Cardiac septum (tissue), 1 donor: ENCODE data around the gene OR52E6. TPM values are rescaled to one million over a fixed set of nuclear protein-coding genes. Genes with fewer than 3 reads are reported as not detected.

Experiments
- DNase-seq: peaks from one replicate; pipeline ENCODE4 v3.0.0-alpha.2; 2020; ENCODE audit warnings: low spot score
- intact Hi-C: fragments of 100-400 bp; cut with DNase I; formaldehyde crosslinking; loops from one replicate; pipeline ENCODE4 v1.14.0; 2022
- long read RNA-seq: library from polyadenylated mRNA; unstranded; transcript quantifications from one replicate; pipeline ENCODE4 v2.0.0, GENCODE V29; 2021
- total RNA-seq: library from RNA; stranded (reverse); fragmentation: NEBNext Ultra II Directional; extraction: Animal tissue kit (Norgen Biotek cat#: 25700); gene quantifications from one replicate; pipeline ENCODE4 v1.2.1, GENCODE V29; 2021
- donor health status: DM: no; HTN: no; CAD: no.

The OR52E6 gene
- not detected for total RNA-seq
- long read RNA-seq = 0 reads

DNA sequence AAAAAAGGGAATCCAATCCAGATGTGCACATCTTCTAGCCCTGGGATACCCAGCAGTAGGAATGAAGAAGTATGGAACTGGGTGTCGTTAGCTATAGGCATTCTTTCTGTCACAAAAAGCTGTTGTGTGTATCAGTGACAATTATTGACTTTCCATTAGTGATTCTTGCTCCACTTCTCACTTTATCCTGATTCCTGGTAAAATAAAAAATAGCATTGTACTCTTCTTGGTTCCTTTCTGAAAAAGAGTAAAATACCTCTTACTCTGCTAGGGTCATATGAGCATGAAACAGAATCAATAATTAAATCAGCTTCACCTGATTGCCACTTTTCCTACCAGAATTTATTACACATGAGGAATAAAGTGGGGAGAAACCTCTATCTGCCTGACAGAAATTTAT, at the start of gene OR52E6:
Gene OR52E6 (minus strand): TSS at position 101 of the 400 bp plus-strand sequence. CDS start 0 bp downstream, at position 101.
- DNase-seq = no peak
- intact Hi-C loops = no loop called here

DNA sequence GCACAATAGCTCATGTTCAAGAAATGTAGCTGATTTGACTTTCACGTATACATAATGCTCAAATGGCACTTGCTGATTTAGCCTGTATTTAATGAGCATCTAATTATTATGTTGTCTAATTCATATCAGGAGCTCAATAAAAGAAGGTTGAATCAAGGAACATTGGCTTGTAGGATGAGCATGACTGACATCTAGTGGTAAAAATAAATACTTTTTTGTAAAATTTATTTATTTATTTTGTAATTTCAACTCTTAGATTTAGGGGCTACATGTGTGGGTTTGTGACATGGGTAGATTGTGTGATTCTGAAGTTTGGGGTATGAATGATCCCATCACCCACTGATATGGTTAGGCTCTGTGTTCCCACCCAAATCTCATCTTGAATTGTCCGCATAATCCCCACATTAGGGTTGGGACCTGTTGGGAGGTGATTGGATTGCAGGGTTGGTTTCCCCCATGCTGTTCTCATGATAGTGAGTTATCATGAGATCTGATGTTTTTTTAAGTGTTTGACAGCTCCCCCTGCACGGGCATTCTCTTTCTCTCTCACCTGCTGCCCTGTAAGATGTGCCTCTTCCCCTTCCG, 49.6 kb upstream of the OR52E6 start:
- intact Hi-C loops = no loop called here
- DNase-seq = no peak

DNA sequence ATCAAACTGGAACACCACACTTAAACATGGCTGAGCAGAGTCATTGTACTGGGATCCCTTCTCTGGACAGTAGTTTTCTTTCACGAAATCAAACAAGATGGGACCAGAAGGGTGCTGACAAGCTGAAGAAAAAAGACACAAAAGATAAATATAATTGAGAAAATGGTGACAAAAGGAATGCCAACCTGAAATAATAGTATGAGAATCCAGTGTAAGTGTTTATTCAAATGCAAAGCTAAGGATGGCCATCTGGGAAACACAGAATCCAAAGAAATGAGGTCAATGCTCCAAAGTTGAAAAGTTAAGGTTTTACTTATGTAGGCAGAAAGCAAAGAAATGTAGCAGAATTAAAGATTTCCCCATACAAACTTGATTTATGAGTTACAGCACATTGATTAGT, 46.0 kb upstream of the OR52E6 start:
- intact Hi-C loops = no loop called here
- DNase-seq = no peak

DNA sequence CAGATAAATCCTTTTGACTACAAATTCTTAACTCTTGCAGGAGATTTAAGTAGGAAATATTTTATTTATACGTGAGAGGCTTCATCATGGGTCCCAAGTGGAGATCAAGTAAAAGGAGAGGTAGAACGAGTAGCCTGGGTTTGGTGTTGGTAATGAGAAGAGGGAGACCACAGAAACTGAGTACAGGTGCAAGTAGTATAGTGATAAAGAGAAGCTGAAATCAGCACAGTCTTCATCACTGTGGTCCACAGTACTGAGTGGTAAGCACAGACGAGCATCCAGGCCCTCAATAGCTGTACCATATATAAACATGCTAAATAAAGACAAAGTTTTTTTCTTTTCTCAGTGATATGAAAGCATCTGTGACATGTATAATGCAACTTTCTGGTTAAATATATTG, 45.5 kb upstream of the OR52E6 start:
- intact Hi-C loops = no loop called here
- DNase-seq = no peak

DNA sequence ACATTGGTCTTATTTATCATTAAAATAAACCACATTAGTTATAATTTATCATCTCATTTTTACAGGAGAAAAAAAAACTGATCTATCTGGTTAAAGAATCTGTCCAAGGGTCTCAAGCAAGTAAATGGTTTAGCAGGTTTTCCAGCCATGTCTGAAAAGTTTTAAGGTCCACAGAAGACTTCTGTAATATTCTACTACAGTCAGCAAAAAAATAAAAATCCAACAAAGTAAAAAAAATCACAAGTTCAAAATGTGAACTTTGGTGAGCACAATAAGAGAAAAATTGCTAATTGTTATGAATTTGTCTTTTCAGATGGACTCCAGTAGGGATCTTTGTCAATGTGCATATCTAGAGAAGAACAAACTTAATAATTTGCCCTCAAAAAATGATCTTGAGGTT, 40.1 kb upstream of the OR52E6 start:
- intact Hi-C loops = loop anchor here (5.0 kb wide), 1 partner anchor 176 kb away; no protein-coding TSS in a partner anchor
- DNase-seq = no peak

DNA sequence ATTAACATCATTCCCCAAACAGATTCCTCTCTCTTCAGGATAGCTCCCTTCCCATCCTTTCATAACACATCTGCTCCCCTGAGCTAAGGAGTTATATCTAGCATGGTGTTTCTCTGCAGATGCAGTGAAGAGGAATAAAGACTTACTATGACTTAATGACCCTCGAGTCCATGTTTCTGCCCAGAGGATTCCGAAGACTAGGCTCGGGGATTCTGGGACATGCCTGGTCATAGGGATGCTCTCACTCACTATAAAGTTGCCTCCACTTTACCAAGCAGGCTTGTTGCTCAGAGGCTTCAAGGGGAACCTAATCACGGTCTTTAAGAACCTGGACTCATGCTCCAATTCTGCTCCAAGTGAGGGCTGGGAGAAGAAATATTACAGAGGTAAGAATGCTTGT, 38.6 kb upstream of the OR52E6 start, which contains the start of gene OR52E4:
Gene OR52E4 (plus strand): TSS at position 301 of the 400 bp plus-strand sequence. CDS start 3,664 bp downstream, outside the sequence.
- no peak for DNase-seq
- intact Hi-C loops = loop anchor here (5.0 kb wide), 1 partner anchor 177 kb away; no protein-coding TSS in a partner anchor

DNA sequence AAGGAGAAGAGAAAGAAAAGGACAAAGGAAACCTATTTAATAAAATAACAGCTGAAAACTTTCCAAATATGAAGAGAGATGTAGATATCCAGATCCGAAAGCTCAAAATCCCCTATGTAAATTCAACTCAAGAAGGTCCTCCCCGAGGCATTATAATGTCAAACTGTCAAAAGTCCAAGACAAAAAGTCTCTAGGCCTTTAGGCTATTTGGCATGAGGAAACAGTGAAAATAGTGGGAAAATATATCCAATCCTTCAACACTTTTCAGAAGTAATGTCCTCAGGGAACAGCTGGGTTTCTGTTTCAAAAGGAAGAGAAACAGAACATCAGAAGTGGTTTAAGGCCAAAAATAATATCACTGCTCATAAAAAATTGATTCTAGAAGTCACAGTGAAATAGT, 36.9 kb upstream of the OR52E6 start:
- no peak for DNase-seq
- intact Hi-C loops = no loop called here

DNA sequence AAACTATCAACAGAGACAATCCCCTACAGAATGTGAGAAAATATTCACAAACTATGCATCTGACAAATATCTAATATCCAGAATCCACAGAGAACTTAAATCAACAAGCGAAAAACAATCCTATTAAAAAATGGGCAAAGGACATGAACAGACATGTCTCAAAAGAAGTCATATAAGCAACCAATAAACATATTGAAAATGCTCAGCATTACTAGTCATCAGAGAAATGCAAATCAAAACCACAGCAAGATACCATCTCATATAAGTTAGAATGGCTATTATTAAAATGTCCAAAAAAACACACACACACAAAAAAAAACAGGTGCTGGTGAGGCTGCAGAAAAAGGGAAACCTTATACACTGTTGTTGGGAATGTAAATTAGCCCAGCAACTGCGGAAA, 24.1 kb upstream of the OR52E6 start:
- intact Hi-C loops = no loop called here
- no peak for DNase-seq

DNA sequence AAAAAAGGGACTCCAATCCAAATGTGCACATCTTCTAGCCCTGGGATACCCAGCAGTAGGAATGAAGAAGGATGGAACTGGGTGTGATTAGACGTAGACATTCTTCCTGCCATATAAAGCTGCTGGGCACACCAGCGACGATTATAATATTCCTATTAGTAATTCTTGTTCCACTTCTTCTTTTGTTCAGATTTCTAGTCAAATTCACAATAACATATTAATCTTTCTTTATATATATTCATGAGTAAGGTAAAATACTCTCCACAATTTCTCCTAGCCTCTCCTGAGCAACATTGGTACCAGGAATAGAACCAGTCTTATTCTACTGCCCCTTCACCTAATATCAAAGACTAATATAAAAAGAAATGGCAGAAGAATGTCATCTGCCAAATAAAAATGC, 15.9 kb upstream of the OR52E6 start, which contains the start of gene OR52E8:
Gene OR52E8 (minus strand): TSS at position 101 of the 400 bp plus-strand sequence. CDS start 0 bp downstream, at position 101.
- DNase-seq = no peak
- intact Hi-C loops = no loop called here

DNA sequence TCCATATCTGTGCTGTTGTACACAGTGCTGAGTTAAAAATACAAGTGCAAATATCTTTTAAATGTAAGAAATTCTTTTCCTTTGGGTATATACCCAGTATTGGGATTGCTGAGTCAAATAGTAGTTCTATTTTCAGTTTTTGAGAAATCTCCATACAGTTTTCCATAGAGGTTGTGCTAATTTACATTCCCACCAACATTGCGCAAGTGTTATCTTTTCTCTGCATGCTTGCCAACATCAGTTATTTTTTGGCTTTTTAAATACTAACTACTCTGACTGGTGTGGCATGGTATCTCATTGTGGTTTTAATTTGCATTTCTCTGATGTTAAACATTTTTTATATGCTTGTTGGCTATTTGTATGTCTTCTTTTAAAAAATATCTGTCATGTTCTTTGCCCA, 9.3 kb upstream of the OR52E6 start:
- DNase-seq = no peak

DNA sequence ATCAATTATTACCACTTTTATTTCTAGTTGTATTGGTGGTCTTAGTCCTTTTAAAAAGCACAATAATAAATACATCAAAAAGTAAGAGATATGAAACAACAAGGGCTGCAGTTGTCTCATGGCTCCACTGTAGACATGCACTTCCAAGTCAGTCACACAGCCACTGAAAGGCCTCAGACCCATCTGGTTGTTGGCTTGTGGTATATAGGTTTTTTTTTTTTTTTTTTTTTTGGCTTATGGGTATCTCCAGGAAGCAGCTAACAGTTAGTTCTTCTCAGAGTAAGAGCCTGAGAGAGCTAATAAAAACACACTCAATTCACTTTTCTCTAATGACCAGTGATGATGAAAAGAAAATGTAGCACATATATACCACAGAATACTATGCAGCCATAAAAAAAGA, 6.0 kb upstream of the OR52E6 start:
- DNase-seq = no peak
- intact Hi-C loops = no loop called here

More for the DNA sequence above, 9.3 kb upstream of the OR52E6 start:
- intact Hi-C loops = no loop called here

DNA sequence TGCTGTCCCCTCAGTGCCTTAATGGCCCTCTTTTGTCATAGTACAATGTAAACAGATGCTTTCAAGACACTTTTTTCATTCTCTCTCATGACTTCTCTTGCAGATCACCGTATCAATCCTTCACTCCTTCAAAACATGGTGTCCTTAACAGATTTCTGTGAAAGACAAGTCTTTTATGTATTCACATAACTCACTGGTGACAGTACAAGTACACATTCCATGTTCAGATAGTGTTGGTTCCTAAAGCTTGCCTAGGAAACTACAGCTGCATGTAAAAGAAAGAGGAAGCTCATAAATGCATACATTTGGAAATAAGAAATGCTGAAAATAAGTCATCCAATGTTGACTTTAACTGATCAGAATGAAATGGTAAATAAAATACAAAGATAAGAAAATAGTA, 5.0 kb upstream of the OR52E6 start:
- intact Hi-C loops = no loop called here
- no peak for DNase-seq

DNA sequence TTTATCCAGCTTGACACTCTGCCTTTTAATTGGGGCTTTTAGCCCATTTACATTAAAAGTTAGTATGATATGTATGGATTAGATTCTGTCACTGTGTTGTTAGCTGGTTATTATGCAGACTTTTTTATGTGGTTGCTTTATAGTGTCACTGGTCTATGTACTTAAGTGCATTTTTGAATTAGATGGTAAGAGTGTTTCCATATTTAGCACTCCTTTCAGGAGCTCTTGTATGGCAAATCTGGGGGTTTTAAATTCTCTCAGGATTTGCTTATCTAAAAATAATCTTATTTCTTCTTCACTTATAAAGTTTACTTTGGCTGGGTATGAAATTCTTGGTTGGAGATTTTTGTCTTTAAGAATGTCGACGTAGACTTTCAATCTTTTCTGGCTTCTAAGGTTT, 4.0 kb downstream of the OR52E6 start:
- intact Hi-C loops = no loop called here
- no peak for DNase-seq

DNA sequence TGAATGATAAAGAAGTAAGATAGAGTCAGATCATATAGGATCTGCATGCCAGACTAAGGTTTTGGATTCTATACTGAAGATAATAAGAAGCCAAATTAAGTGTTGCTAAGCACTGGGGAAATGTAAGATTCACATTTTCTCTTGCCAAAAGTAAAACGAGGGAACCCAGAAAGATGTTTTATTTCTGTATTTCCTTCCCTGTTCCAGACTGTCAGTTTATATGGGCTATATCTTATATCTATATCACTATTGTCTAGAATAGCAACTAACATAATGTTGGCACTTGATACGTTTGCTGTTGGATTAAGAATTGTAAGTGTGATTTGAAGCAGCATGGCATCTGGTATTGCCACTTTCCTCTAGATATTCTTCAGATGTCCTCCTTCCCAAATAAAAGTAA, 8.3 kb downstream of the OR52E6 start:
- intact Hi-C loops = no loop called here
- DNase-seq = no peak

DNA sequence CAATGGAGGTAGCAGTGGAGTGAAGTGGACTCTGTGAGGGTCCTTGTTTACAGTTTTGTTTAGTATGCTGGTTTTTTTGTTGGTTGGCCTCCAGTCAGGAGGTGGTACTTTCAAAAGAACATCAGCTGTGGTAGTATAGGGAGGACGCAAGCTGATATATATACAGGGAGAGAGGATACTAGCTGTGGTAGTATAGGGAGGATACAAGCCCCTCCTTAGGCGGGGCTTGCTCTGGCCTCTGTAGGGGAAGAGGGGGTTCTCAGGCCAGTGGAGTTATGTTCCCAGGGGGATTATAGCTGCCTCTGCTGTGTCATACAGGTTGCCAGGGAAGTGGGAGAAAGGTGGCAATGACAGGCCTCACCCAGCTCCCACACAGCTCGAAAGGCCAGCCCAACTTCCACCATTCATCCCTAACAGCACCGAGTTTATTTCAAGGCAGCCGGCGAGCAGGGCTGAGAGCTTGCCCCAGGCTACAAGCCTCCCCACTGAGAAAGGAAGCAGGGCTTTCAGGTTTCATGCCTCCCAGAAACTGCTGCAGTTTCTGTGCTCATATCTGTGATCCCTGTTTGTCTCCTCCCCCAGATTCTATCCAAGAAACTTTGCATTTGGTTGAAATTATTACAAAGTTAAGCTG, 10.4 kb downstream of the OR52E6 start:
- intact Hi-C loops = no loop called here
- DNase-seq = no peak

DNA sequence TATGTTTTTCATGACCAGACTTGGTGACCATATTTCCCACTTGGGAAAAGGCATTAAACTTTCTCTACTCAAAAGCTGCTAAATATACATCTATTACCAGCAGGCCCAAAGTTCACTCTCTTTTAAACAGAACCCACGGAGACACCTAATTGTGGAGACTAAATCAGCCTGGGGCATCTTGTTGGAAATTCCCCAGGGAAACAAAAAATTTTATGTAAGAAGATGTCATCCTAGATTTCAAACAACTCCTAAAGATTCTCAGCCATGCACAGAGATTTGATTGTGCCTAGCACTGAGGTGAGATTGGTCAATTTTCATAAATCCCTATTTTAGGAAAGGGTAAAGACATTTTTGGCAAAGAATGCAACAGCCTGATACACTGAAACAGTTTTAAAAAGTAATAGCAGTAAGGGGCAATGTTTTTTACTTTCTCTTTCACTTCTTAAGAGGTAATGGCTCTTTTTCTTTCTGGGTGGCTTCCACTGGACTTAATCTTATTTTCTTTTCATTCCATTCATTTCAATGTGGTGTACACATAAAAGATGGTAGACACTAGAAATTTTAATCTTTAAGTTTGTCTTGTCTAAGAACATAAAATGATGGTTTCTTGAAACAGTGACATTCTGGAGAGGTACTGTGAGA, 23.3 kb downstream of the OR52E6 start:
- no peak for DNase-seq
- intact Hi-C loops = no loop called here

DNA sequence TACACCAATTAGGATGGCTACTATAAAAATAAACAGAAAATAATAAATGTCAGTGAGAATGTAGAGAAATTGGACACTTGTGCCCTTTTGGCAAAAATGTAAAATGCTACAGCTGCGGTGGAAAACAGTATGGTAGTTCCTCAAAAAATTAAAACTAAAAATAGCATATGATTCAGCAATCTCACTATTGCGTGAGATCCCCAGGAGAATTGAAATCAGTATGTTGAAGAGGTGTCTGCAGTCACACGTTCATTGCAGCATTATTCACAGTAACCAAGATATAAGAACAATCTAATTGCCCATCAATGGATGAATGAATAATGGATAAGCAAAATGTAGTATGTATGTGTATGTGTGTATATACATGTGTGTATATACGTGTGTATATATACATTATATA, 26.2 kb downstream of the OR52E6 start:
- intact Hi-C loops = no loop called here
- no peak for DNase-seq

DNA sequence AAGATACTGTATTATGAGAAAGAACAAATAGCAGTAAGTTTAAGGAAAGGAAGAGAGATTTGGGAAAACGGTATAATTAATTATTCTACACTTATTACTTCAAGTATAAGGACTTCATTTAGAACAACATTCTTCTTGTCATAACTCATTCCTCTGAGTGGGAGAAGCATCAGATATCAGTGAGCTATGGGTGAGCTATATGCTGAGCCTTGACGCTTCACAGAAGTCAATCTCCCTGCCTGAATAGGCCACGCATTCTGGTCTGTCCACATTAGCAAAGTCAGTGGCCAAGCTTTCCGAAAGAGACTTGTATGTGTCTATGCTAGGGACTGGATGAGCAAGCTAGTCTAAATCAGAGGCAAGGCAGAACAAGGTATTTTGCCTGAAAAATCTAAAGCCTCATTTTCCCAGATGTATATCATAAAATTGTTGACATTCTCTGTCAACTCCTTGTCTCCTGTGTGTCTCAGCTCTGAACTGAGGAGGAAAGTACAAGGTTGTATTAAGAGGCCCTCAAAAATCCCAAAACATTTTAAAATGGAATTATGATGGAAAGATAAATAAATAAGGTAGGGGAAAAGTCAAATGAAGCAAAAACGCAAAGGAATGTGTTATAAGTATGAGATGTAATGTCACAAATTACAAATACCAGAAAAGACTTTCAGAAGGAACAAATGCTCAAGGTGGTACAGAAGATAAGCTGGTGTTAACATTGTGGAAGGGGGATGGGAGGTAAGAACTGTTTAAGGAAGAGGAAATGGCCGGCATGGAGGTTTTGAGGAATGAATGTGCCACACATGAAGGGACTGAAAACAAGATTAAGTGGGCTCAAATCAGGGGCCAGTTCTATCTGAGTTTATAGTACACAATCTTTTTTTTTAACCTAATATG, 31.5 kb downstream of the OR52E6 start:
- no peak for DNase-seq
- intact Hi-C loops = loop anchor here (5.0 kb wide), 2 partner anchors 208 to 333 kb away; no protein-coding TSS in a partner anchor

DNA sequence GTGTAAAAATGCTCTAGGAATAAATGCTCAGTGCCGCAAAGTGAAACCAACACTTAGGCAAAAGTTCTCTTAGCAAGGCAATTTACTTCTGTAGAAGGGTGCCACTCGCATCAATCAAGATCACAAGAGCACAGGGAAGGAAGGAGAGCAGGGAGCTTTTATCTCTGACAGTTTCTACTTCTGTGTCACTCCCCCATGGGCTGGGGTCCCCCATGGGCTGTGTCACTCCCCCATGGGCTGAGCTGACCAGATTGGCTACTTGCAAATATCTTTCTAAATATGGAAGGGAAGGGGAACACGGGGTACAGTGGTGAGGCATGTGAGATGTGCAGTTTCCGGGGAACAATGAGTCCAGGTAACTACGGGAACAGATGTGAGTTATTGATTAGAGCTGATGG, 32.6 kb downstream of the OR52E6 start:
- intact Hi-C loops = loop anchor here (5.0 kb wide), 2 partner anchors 207 to 332 kb away; no protein-coding TSS in a partner anchor
- DNase-seq = no peak
